Middle frontal gyrus (tissue), 1 donor: ENCODE results near the gene MBLAC1.
A peak's percentile ranks its signal among the peaks of the same experiment; 100 is the strongest.

Experiments used
- DNase-seq: peaks from one replicate; pipeline ENCODE4 v3.0.0-alpha.2; 2015; ENCODE audit warnings: low spot score; ENCODE audit errors: extremely low spot score

MBLAC1 gene

DNA sequence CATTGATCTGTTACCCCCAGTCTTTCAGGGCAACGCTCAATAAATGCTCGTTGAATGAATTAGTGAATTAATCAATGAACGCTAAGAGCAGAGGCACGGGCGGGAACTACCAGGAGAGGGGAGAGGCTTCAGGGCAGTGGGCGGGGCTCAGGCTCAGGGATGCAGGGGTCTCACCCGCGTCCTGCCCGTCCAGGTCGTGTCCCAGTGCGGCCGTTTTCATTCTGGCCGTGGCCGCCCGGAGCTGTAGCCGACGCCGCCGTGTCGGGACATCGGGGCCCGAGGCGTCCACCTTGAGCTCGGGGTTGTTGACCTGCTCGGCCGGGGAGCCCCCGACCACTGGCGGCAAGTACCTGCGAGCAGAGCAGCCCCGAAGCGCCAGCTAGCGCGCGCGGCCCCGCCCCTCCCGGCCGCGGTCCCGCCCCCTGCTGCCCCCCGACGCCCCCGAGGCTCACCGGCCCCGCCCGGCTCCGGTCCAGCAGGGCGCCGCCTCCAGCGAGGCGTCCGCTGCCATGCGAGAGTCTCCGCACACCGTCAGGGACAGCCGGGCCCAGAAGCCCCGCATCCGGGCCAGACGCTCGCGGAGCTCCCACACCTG lies 44.4 kb downstream of the MBLAC1 start:
- no peak for DNase-seq

DNA sequence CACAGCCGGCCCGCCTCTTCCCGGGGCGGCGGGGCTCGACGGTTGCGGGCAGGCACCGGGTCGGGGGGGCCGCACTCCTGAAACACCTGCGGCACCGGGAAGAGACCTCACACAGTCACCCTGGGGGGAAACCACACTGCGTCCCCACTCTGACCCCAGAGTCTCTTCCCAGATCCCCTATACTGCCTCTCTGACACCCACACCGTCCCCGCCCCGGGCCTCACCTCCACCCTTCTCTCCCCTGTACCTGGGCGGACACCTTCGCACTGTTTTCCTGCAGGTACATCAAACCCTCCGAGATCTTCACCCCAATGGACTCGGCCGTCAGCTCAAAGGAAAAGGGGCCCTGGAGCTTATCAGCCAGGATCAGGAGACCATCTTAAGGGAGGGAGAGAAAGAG lies 45.1 kb downstream of the MBLAC1 start:
- no peak for DNase-seq

DNA sequence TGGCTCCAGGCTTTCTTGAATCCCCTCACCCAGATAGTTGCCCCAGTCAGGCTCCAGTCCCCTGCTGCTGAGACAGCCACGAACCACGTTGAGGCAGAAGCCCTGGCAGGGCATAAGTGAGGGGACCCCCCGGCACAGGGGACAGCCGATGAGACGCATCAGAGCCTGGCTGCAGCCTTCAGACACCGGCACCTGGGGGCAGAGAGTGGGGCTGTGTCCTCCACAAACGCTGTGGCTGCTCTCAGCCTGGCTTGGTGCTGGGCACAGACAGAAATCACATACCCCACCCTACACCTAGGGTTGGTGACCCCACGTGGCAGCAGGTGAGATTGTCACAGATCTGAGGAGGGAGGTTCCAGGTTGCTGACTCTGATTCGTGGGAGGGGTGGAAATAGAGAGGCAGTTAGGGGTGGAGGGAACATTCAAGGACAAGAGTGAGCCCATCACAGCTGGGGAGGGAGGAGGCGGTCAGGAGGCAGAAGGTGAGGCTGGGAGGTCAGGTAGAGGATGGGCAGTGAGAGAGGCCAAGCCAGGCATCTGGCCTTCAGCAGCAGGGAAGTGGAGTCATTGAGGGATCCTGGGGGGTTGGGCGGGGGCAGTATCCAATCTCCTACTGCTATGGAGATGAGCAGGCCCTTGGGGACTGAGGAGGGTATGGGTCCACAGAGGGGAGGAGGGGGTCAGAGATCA lies 47.2 kb downstream of the MBLAC1 start:
- DNase-seq, result no peak

DNA sequence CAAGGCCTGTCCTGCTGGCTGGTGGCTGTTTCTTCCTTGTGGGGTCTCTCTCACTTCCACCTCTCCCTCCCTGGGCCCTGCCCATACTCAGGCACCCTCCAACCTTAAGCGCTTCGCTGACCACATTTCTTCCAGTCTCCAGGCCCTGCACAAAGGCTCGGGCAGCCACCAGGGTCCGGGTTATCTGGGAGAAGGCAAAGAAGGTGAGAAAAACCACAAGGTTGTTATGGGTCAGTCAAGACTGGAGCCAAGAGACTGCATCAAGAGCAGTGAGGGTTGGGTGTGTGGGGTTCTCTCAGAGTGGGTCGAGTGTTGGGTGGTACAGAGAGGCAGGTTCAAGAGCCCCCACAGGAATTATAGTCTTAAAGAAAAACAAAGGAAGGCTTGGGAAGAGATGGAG lies 47.8 kb downstream of the MBLAC1 start:
- DNase-seq, result no peak

DNA sequence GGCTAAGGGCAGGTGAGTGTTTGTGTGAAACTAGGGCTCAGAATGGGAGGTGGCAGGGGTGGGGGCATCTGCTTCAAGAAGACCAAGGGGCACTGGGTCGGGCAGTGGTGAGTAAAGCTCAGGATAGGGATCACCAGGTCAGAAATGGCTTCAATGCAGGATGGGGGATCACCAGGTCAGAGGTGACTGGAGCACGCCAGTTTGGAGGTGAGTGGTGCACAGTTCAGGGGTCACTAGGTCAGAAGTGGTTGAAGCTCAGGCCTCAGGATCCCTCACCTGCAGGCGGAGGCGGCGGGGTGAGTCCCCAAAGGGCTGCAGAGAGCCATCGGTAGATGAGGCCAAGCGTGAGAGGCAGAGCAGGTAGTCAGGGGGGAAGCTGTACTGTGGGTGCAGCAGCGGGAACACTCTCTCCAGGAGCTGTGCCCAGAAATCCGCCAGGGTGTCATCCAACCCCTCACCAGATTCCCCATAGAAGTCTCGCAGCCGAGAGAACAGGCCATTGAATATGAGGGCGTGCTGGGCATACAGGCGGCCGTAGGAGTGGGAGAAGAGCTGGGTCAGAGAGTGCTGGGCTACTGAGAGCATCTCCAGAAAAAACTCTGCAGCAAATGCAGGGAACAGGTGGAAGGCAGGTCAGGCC lies 48.6 kb downstream of the MBLAC1 start:
- DNase-seq, result no peak

DNA sequence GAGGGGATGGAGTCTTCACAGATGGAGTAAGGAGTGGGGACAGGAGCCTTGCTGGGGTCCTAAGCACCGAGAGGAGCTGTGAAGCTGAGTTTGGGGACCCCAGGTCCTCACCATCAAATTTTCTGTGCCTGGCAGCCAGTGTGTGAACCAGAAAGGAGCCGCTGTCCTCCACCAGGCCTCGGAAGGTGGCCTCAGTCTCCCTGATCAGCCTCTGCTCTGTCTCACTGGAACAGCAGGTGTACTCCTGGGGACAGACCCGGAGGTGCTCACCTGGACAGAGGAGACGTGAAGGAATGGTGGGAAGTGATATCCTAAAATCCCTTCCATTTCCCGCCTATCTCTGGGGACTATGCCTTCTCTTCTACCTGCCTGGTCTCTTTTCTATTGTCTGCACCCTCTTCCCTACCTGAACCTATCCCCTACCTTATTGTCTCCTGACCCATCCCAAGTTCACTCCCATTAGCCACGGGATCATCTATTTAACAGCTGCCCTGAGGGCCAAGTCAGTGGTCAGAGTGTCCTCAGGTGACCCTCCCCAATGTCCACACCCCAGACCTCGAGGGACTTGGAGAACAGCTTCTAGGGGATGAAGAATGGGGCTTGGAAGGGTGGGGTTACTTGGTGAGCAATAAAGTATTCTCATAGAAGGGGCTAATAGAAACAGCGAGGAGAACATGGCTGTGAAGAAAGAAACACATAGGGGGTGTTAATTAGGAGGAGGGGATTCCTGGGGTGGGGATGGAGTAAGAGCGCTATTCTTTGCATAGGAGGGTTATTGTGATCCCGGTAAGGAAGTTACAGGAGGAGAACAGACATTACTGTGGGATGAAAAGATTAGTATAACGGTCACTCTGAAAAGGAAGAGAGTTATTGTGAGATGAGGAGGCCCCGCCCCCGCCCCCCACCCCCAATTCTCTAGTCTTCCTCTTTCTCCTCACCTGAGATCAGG lies 49.6 kb downstream of the MBLAC1 start:
- no peak for DNase-seq

DNA sequence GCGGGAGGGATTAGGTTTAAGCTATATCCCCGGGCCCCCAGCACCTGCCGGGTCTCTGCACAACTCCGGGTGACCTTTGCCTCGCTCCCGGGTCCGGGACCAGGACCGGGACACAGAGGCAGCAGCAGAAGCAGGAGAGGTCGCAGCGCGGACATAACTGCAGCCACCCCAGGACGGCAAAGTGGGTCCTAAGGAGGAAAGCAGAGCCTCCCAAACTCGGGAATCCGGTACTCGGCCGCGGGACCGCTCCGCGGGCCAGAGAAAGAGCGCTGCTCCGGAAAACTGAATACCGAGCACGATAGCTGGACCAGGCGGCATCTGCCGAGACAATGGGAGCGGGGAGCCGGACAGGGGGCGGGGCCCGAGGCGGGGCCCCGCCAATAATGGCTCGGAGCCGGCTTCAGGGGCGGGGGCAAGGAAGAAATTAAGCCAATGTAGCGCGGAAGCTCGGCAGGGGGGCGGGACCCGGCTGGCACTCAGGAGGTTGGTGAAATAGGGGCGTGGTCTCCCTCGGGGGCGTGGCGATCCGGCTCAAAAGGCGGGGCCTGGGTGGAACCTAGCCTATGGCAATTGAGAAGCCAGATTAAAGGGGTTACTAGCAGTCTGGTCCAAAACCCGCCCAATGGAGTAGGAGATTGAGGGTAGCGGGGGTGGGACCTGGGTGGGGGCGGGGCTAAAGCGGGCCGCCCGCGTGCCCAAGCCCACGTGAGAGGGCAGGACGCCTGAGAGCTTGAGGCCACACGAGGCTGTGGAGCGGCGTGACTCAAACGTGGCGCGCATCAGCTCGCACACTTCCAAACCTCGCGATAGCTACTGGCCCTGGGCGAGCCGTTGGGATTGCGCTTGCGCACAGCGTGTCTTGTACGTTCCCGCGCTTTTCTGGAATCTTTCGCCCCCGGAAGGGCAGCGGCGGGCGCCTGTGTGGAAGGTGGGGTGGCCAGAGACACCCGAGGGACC lies 50.6 kb downstream of the MBLAC1 start, which contains the start of the genes GPC2 and STAG3:
GPC2 (minus strand) TSS at position 337 of the 957 bp plus-strand sequence; CDS start at position 155, 182 bp downstream.
STAG3 (plus strand) TSS at position 874 of the 957 bp plus-strand sequence. CDS start 2,639 bp downstream, outside the sequence.
- DNase-seq, result peak; percentile 70
